Parathyroid adenoma (tissue), 2 donors: Measurements from ENCODE around the gene FOXO3.

Experiments
- H2AFZ ChIP-seq: fragments of 300-600 bp; sonication (generic); one replicate; pipeline ENCODE4 v1.7.0; 2017; ENCODE audit warnings: antibody characterized with exemption, mild to moderate bottlenecking
- H3K27ac ChIP-seq: fragments of 300-600 bp; sonication (generic); one replicate; pipeline ENCODE4 v1.7.0; 2017
- H3K27me3 ChIP-seq: fragments of 300-600 bp; sonication (generic); one replicate; pipeline ENCODE4 v1.7.0; 2017; ENCODE audit warnings: low read length; ENCODE audit not compliant: control insufficient read depth, insufficient read depth
- H3K36me3 ChIP-seq: fragments of 300-600 bp; sonication (generic); one replicate; pipeline ENCODE4 v1.7.0; 2017; ENCODE audit warnings: low read length; ENCODE audit not compliant: control insufficient read depth, insufficient read depth
- H3K4me1 ChIP-seq: fragments of 300-600 bp; sonication (generic); one replicate; pipeline ENCODE4 v1.7.0; 2017; ENCODE audit warnings: control low read depth
- H3K4me2 ChIP-seq: fragments of 300-600 bp; sonication (generic); one replicate; pipeline ENCODE4 v1.7.0; 2017; ENCODE audit warnings: low read length
- H3K4me3 ChIP-seq: fragments of 300-600 bp; sonication (generic); one replicate; pipeline ENCODE4 v1.7.0; 2017; ENCODE audit warnings: low read depth, low read length
- H3K79me2 ChIP-seq: fragments of 300-600 bp; sonication (generic); one replicate; pipeline ENCODE4 v1.7.0; 2017; ENCODE audit warnings: control low read depth
- H3K9ac ChIP-seq: fragments of 300-600 bp; sonication (generic); one replicate; pipeline ENCODE4 v1.7.0; 2017; ENCODE audit warnings: mild to moderate bottlenecking
- H3K9me3 ChIP-seq: fragments of 300-600 bp; sonication (generic); one replicate; pipeline ENCODE4 v1.7.0; 2017; ENCODE audit warnings: low read length; ENCODE audit not compliant: control insufficient read depth
- TF ChIP-seq, protein P1 (sequence below): fragments of 300-600 bp; sonication (generic); IDR thresholded peaks from one replicate; pipeline ENCODE4 v1.7.0; 2017; ENCODE audit warnings: antibody characterized with exemption, mild to moderate bottlenecking
- donor health status: primary hyperparathyroidism.

The FOXO3 gene

GRCh38 chr6:108560463-108561308 is at the start of gene FOXO3:
Gene FOXO3 (plus strand): TSS chr6:108560917. CDS start chr6:108561209, 292 bp downstream.
- H3K79me2 ChIP-seq: peaks cover 24% of the 10 kb centered on the region
- no peaks in the 10 kb centered on the region for H3K36me3 ChIP-seq

GRCh38 chr6:108518714-108519576 is 41.8 kb upstream of the FOXO3 start:
- Histone ChIP-seq H3K4me2 (no peak overlapping the region), H2AFZ (no peak overlapping the region), H3K4me3 (no peak overlapping the region), H3K27ac (no peak overlapping the region), H3K9ac (no peak overlapping the region), H3K36me3 (no peaks in the 10 kb centered on the region), H3K79me2 (no peaks in the 10 kb centered on the region), H3K27me3 (no peaks in the 10 kb centered on the region), H3K4me1 (peaks cover 3% of the 10 kb centered on the region), H3K9me3 (no peaks in the 10 kb centered on the region)
- TF ChIP-seq, protein P1, sequence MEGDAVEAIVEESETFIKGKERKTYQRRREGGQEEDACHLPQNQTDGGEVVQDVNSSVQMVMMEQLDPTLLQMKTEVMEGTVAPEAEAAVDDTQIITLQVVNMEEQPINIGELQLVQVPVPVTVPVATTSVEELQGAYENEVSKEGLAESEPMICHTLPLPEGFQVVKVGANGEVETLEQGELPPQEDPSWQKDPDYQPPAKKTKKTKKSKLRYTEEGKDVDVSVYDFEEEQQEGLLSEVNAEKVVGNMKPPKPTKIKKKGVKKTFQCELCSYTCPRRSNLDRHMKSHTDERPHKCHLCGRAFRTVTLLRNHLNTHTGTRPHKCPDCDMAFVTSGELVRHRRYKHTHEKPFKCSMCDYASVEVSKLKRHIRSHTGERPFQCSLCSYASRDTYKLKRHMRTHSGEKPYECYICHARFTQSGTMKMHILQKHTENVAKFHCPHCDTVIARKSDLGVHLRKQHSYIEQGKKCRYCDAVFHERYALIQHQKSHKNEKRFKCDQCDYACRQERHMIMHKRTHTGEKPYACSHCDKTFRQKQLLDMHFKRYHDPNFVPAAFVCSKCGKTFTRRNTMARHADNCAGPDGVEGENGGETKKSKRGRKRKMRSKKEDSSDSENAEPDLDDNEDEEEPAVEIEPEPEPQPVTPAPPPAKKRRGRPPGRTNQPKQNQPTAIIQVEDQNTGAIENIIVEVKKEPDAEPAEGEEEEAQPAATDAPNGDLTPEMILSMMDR: peak; percentile 41

More at GRCh38 chr6:108560463-108561308, at the start of gene FOXO3:
- H3K4me1 ChIP-seq: peaks cover 23% of the 10 kb centered on the region
- H3K4me2 ChIP-seq: peak within 1 kb of the TSS; percentile 93
- H3K27me3 ChIP-seq: no peaks in the 10 kb centered on the region
- TF ChIP-seq, protein P1: peak; percentile 3
- peak within 1 kb of the TSS; percentile 97 for H3K4me3 ChIP-seq
- no peaks in the 10 kb centered on the region for H3K9me3 ChIP-seq
- peak within 1 kb of the TSS; percentile 95 for H2AFZ ChIP-seq
- H3K9ac ChIP-seq: peak within 1 kb of the TSS; percentile 98
- H3K27ac ChIP-seq: peak within 1 kb of the TSS; percentile 100

DNA sequence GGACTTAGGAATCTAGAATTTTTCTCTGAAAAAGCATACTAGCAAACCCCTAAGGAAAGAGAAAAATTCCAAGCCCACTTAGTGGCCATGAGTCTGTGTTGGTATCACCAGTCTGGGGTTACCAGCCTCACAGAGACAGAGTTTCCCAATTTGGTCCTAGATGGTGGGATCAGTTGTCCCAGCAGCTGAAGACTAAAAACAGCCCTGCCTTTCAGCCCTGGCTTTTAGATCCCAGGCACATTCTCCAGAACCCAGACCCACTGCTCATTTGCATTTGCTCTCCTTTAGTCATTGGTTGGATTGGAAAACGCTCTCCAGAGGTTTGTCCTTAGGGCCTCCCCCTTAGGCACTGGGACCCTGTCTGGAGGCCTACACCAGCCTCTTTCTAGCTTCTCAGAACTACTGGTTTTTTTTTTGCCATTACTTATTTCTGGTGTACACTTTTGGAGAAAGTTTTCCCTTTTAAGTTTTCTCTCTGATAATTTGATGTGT is 39.1 kb upstream of the FOXO3 start:
- H2AFZ ChIP-seq: no peak overlapping the region
- H3K9me3 ChIP-seq: no peaks in the 10 kb centered on the region
- no peaks in the 10 kb centered on the region for H3K79me2 ChIP-seq
- no peaks in the 10 kb centered on the region for H3K27me3 ChIP-seq
- H3K27ac ChIP-seq: no peak overlapping the region
- no peaks in the 10 kb centered on the region for H3K36me3 ChIP-seq
- peaks cover 21% of the 10 kb centered on the region for H3K4me1 ChIP-seq
- no peak overlapping the region for H3K4me2 ChIP-seq
- H3K9ac ChIP-seq: no peak overlapping the region
- H3K4me3 ChIP-seq: no peak overlapping the region
- TF ChIP-seq, protein P1: no peak

DNA sequence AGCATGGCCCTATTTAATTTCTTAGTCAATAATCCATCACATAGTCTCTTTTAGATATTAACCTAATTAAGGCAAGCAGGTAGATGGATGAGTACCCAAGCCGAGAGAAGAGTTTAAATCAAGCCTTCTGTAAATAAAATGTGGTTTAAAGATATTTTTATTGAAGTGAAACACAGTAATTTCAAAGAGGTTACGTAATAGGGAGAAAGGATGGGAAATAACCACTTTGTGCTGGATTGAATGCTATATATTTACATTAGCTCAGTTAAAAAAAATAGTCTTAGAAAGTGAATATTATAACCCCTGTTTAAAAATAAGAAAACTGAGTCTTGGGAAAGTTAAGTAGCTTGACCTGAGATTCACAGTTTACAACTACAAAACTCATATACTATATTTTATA is 37.0 kb upstream of the FOXO3 start:
- Histone ChIP-seq H3K9me3 (no peaks in the 10 kb centered on the region), H3K27ac (no peak overlapping the region), H2AFZ (no peak overlapping the region), H3K36me3 (no peaks in the 10 kb centered on the region), H3K4me1 (peaks cover 21% of the 10 kb centered on the region), H3K4me3 (no peak overlapping the region), H3K79me2 (no peaks in the 10 kb centered on the region), H3K27me3 (no peaks in the 10 kb centered on the region), H3K4me2 (no peak overlapping the region), H3K9ac (no peak overlapping the region)
- TF ChIP-seq, protein P1: no peak
